ENCODE data around the gene PTGES3.

PTGES3 gene

GRCh38 chr12:56679883-56680575 is 8.1 kb downstream of the PTGES3 start:
- no peak for TF ChIP-seq TAF1 (IDR thresholded peaks at IDR 0.05; ENCODE audit: low read depth)
- TF ChIP-seq MAX (IDR thresholded peaks at IDR 0.05): no peak
- TF ChIP-seq NFIC (IDR thresholded peaks at IDR 0.05): no peak
- TF ChIP-seq RAD21 (IDR thresholded peaks at IDR 0.05; ENCODE audit: low read depth): no peak
- TF ChIP-seq ZBTB7A (IDR thresholded peaks at IDR 0.05; ENCODE audit: low read depth): no peak
- TF ChIP-seq EGR1 (IDR thresholded peaks at IDR 0.05): no peak
- no peak for TF ChIP-seq TEAD4 (IDR thresholded peaks at IDR 0.05)
- no peak for TF ChIP-seq REST (IDR thresholded peaks at IDR 0.05; ENCODE audit: low read depth)
- no peak for TF ChIP-seq CEBPB (IDR thresholded peaks at IDR 0.05)
- TF ChIP-seq FOXM1 (IDR thresholded peaks at IDR 0.05; ENCODE audit: borderline replicate concordance, low read depth): no peak
- no peak for TF ChIP-seq USF1 (IDR thresholded peaks at IDR 0.05)
- TF ChIP-seq YY1 (IDR thresholded peaks at IDR 0.05; ENCODE audit: low read depth): no peak
- no peak for TF ChIP-seq CREB1 (IDR thresholded peaks at IDR 0.05; ENCODE audit: low read depth)
- no peak for TF ChIP-seq EP300 (IDR thresholded peaks at IDR 0.05; ENCODE audit: borderline replicate concordance)
- TF ChIP-seq TCF12 (IDR thresholded peaks at IDR 0.05; ENCODE audit: low read depth): no peak

GRCh38 chr12:56678852-56679251 is 9.2 kb downstream of the PTGES3 start:
- TF ChIP-seq CREB1 (IDR thresholded peaks at IDR 0.05; ENCODE audit: low read depth): no peak
- TF ChIP-seq RAD21 (IDR thresholded peaks at IDR 0.05; ENCODE audit: low read depth): no peak
- TF ChIP-seq FOXM1 (IDR thresholded peaks at IDR 0.05; ENCODE audit: borderline replicate concordance, low read depth): no peak

GRCh38 chr12:56677680-56678079 is 10.4 kb downstream of the PTGES3 start:
- TF ChIP-seq CREB1 (IDR thresholded peaks at IDR 0.05; ENCODE audit: low read depth) (no peak), MAX (IDR thresholded peaks at IDR 0.05) (no peak), EGR1 (IDR thresholded peaks at IDR 0.05) (no peak), EP300 (IDR thresholded peaks at IDR 0.05; ENCODE audit: borderline replicate concordance) (no peak), CEBPB (IDR thresholded peaks at IDR 0.05) (no peak), REST (IDR thresholded peaks at IDR 0.05; ENCODE audit: low read depth) (no peak), TAF1 (IDR thresholded peaks at IDR 0.05; ENCODE audit: low read depth) (no peak), FOXM1 (IDR thresholded peaks at IDR 0.05; ENCODE audit: borderline replicate concordance, low read depth) (no peak)

- TF ChIP-seq NFIC (IDR thresholded peaks at IDR 0.05) (no peak), USF1 (IDR thresholded peaks at IDR 0.05) (no peak), TCF12 (IDR thresholded peaks at IDR 0.05; ENCODE audit: low read depth) (no peak), ZBTB7A (IDR thresholded peaks at IDR 0.05; ENCODE audit: low read depth) (no peak), TAF1 (IDR thresholded peaks at IDR 0.05; ENCODE audit: low read depth) (no peak), CREB1 (IDR thresholded peaks at IDR 0.05; ENCODE audit: low read depth) (no peak), REST (IDR thresholded peaks at IDR 0.05; ENCODE audit: low read depth) (no peak), EGR1 (IDR thresholded peaks at IDR 0.05) (no peak), FOXM1 (IDR thresholded peaks at IDR 0.05; ENCODE audit: borderline replicate concordance, low read depth) (no peak), EP300 (IDR thresholded peaks at IDR 0.05; ENCODE audit: borderline replicate concordance) (no peak), TEAD4 (IDR thresholded peaks at IDR 0.05) (no peak), RAD21 (IDR thresholded peaks at IDR 0.05; ENCODE audit: low read depth) (no peak)
Measured at GRCh38 chr12:56676851-56677580, 11.1 kb downstream of the PTGES3 start.

Measured in Ishikawa (cell line).